Heart left ventricle (tissue), 16 donors: ENCODE results near the gene CNPY1. TPM values are rescaled to one million over a fixed set of nuclear protein-coding genes. Genes with fewer than 3 reads are reported as not detected.

Experiments
- ATAC-seq, 4 donors: fragments of 200-7000 bp; cut with Tn5 transposase; one replicate each; pipeline ENCODE4 v1.9.1; 2020 to 2022; ENCODE audit warnings: moderate library complexity in 4 of 4, mild to moderate bottlenecking in 3 of 4, moderate number of reproducible peaks in 1 of 4
- DNase-seq, 5 donors: peaks; one replicate each; pipeline ENCODE4 v3.0.0-alpha.2; 2020
- H3K27ac ChIP-seq, 12 donors: fragments of 200-600 bp; sonication (generic) in 4 of 12; one replicate each; pipeline versions ENCODE4 v1.5.0 to v1.8.0; 2016 to 2022; ENCODE audit warnings: mild to moderate bottlenecking in 2 of 12
- H3K27me3 ChIP-seq, 9 donors: fragments of 200-600 bp; sonication (generic) in 2 of 9; one replicate each; pipeline versions ENCODE4 v1.5.1 to v1.8.0; 2016 to 2022; ENCODE audit warnings: mild to moderate bottlenecking in 3 of 9
- H3K36me3 ChIP-seq, 9 donors: fragments of 200-600 bp; sonication (generic) in 2 of 9; one replicate each; pipeline versions ENCODE4 v1.5.0 to v1.8.0; 2018 to 2022; ENCODE audit warnings: mild to moderate bottlenecking in 2 of 9
- H3K4me1 ChIP-seq, 12 donors: fragments of 200-600 bp; sonication (generic) in 4 of 12; one replicate each; pipeline versions ENCODE4 v1.5.0 to v1.8.0; 2016 to 2022; ENCODE audit warnings: mild to moderate bottlenecking in 3 of 12
- H3K4me3 ChIP-seq, 12 donors: fragments of 200-600 bp; sonication (generic) in 4 of 12; one replicate each; pipeline versions ENCODE4 v1.5.0 to v1.8.0; 2017 to 2022; ENCODE audit warnings: mild to moderate bottlenecking in 9 of 12, moderate library complexity in 4 of 12
- H3K9me3 ChIP-seq, 12 donors: fragments of 200-600 bp; sonication (generic) in 4 of 12; one replicate each; pipeline versions ENCODE4 v1.5.0 to v1.8.0; 2016 to 2022; ENCODE audit warnings: mild to moderate bottlenecking in 1 of 12
- POLR2A ChIP-seq, 2 donors: fragments of 450-650 bp; IDR thresholded peaks; one replicate each; pipeline ENCODE4 v1.6.1; 2017; ENCODE audit warnings: antibody characterized with exemption in 2 of 2, mild to moderate bottlenecking in 2 of 2, moderate library complexity in 2 of 2
- WGBS, 4 donors: extraction: QIAGEN DNeasy Blood & Tissue Kit in 2 of 4; methylation state at CpG; one replicate each; pipeline versions ENCODE4 v1.1.5 to v1.1.7; 2013 to 2018; 5-methylcytosine and 5-hydroxymethylcytosine counted together
- intact Hi-C, 10 donors: fragments of 100-400 bp; cut with DNase I; formaldehyde crosslinking; loops; one replicate each; pipeline versions ENCODE4 v1.11.1 to v1.14.2; 2022
- polyA plus RNA-seq, 2 donors: library from polyadenylated mRNA; stranded (reverse); fragments of 200-250 nt; gene quantifications; one replicate each; pipeline ENCODE4 v1.2.3, GENCODE V29; 2013
- total RNA-seq, 9 donors: library from RNA; depleted of rRNA in 2 of 9; stranded (reverse); fragments of >200 nt in 2 of 9; fragmentation: NEBNext Ultra II Directional in 3 of 9; extraction: Animal tissue kit (Norgen Biotek cat#: 25700) in 3 of 9; gene quantifications; one replicate each; pipeline versions ENCODE4 v1.1.0 to v1.2.4, GENCODE V29; 2016 to 2023
- TF ChIP-seq, protein P1 (sequence below), 12 donors: fragments of 200-600 bp; sonication (generic) in 4 of 12; IDR thresholded peaks; one replicate each; pipeline versions ENCODE4 v1.5.0 to v1.8.0; 2018 to 2022; ENCODE audit warnings: antibody characterized with exemption in 12 of 12, mild to moderate bottlenecking in 5 of 12
- donor health status: ischemic (EF 13 %, LVEDD 7.1; RV severe dilation, severe dysfunction).
- donor health status: healthy with polysubstance abuse.
- donor health status: DM: no; HTN: yes; CAD: no.
- donor health status: DM: no; HTN: no; CAD: no.
- donor health status: ischemic (EF 25% LVEDD 6.9; RV normal size, moderate dysfunction).
- donor health status: ischemic (EF 25% LVEDD 5.7; RV mildly dilated, moderate dysfunction).
- donor health status: healthy.
- donor health status: DM: yes; HTN: yes; CAD: no.
- donor health status: ischemic (EF 35%, LVEDD 5.7; RV mildly dilated, moderate dysfunction).
- donor health status: nonischemic (EF 11% LVEDD 7.7; RV severe dilation, severe dysfunction).
- donor health status: DM: yes; HTN: yes; CAD: no.
- donor health status: PGD.
- donor health status: ischemic (EF 29% LVEDD 5.4; RV normal size, mild dysfunction).
- donor health status: nonischemic (EF 23%, LVEDD 6.1; RV moderate dilation, normal function).

The CNPY1 gene
- total and polyA plus RNA-seq, 11 donors, result not detected

DNA sequence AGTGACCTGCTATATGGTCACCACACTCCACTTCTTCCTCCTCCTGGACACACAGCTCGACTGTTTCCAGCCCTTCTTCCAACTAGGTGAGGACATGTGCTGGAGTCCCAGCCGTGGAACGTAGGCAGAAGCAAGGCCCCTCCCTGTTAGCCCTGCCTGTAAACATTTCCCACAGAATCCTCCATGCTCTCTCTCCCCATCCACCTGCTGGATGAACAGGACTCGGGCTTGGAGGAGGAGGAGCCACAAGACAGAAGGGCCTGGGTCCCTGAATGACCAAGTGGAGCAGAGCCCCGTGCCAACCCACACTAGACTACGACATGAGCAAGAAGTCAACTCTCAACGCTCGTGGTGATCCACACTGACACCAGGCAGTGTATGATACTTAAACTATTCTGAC lies 9.9 kb downstream of the CNPY1 start:
- DNase-seq (peak in 1 of 5 donors; percentile 11), ATAC-seq (no peak)
- intact Hi-C loops, result loop anchor here in 2 of 10 donors (10.0 kb wide), 2 partner anchors 152 to 612 kb away; no protein-coding TSS in a partner anchor
- H3K4me3 ChIP-seq, result no peak overlapping the region
- 70 to 76% (median 72%) methylated on average over 8 of the region's 8 CpGs for WGBS, 4 donors
- H3K4me1 ChIP-seq, result peaks cover 0 to 15% (median 9%) of the 10 kb centered on the region in 12 donors
- H3K27ac ChIP-seq, result no peak overlapping the region
- TF ChIP-seq, protein P1, sequence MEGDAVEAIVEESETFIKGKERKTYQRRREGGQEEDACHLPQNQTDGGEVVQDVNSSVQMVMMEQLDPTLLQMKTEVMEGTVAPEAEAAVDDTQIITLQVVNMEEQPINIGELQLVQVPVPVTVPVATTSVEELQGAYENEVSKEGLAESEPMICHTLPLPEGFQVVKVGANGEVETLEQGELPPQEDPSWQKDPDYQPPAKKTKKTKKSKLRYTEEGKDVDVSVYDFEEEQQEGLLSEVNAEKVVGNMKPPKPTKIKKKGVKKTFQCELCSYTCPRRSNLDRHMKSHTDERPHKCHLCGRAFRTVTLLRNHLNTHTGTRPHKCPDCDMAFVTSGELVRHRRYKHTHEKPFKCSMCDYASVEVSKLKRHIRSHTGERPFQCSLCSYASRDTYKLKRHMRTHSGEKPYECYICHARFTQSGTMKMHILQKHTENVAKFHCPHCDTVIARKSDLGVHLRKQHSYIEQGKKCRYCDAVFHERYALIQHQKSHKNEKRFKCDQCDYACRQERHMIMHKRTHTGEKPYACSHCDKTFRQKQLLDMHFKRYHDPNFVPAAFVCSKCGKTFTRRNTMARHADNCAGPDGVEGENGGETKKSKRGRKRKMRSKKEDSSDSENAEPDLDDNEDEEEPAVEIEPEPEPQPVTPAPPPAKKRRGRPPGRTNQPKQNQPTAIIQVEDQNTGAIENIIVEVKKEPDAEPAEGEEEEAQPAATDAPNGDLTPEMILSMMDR (IDR thresholded peaks at IDR 0.05), result no peak
- TF ChIP-seq POLR2A (IDR thresholded peaks at IDR 0.05), result no peak
- H3K27me3 ChIP-seq, result peaks cover 23 to 86% (median 41%) of the 10 kb centered on the region in 9 donors
- no peaks in the 10 kb centered on the region for H3K36me3 ChIP-seq
- no peaks in the 10 kb centered on the region for H3K9me3 ChIP-seq

DNA sequence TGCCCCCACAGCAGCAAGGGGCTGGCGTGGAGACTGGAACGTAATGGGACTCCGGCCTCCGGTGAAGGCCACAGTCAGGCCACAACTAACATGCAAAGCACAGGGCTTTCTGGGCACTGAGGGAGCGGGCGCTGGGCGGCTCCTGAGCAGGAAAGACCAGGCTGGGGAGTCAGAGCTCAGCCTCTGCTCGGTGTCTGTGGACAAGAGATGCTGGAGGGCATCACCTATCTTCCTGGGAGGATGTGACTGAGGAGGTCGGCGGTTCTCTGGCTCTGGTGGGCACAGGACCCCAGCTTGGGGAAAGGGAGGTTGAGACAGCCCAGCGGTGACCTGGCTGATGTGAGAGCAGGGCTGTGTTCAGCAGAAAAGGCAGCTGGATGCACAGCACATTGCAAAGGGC lies 11.7 kb downstream of the CNPY1 start:
- Histone ChIP-seq H3K4me3 (no peak overlapping the region), H3K36me3 (no peaks in the 10 kb centered on the region), H3K27ac (no peak overlapping the region), H3K27me3 (peaks cover 31 to 98% (median 57%) of the 10 kb centered on the region in 9 donors), H3K9me3 (no peaks in the 10 kb centered on the region), H3K4me1 (peaks cover 0 to 15% (median 9%) of the 10 kb centered on the region in 12 donors)
- intact Hi-C loops, result loop anchor here in 2 of 10 donors (5.0 to 10.0 kb wide), 3 partner anchors 150 to 610 kb away; no protein-coding TSS in a partner anchor
- no peak for ATAC-seq
- TF ChIP-seq POLR2A (IDR thresholded peaks at IDR 0.05), result no peak
- TF ChIP-seq, protein P1 (IDR thresholded peaks at IDR 0.05), result no peak
- DNase-seq, result no peak
- WGBS, 4 donors, result 68 to 83% (median 75%) methylated on average over 8 to 11 of the region's 11 CpGs

DNA sequence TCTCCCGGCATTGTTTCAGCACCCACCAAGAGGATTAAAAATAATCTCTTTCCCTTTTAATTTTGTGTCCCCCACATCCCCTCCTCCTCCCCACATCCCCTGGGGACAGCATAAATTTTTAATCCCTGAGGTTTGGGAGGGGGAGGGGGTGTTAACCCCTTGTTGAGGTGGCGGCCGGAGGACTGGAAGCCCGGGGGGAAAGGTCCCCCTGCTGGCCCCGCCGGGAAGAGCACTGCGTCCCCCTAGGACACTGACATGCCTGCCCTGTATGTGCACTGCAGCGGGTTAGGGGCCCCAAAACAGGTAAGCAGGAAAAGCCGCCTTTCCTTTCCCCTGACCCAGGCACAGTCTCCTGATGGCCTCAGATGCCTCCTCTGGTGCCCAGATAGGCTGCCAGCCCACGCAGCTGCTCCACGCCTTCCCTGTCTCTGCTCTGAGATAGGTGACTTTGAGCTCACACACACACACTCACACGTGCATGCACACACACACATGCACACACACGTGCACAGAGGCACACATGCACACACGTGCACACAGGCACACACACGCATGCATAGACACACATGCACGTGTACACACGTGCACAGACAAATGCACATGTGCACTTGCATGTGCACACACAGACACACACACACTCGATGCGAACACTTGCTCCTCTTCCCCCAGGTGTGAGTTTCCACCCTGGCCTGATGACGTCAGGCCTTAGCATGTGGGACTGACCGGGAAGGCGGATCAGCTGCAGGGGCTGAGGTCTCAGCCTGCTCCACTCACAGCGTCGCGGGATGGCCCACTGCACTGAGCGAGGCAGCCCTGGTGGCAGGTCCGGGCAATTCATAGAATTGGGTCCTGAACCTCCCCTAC lies 12.3 kb downstream of the CNPY1 start:
- ATAC-seq (peak in 3 of 4 donors; percentile 42 to 61 (median 59)), DNase-seq (no peak)
- TF ChIP-seq, protein P1 (IDR thresholded peaks at IDR 0.05), result peak; percentile 32 to 60 (median 44)
- TF ChIP-seq POLR2A (IDR thresholded peaks at IDR 0.05), result no peak
- Histone ChIP-seq H3K9me3 (no peaks in the 10 kb centered on the region), H3K4me1 (peaks cover 0 to 15% (median 9%) of the 10 kb centered on the region in 12 donors), H3K27ac (no peak overlapping the region), H3K4me3 (peak overlapping the region in 8 of 12 donors; percentile 12 to 36 (median 26)), H3K27me3 (peaks cover 34 to 98% (median 57%) of the 10 kb centered on the region in 9 donors), H3K36me3 (no peaks in the 10 kb centered on the region)
- intact Hi-C loops, result loop anchor here in 2 of 10 donors (5.0 to 10.0 kb wide), 3 partner anchors 149 to 609 kb away; no protein-coding TSS in a partner anchor
- 23 to 35% (median 27%) methylated on average over 19 to 27 of the region's 27 CpGs for WGBS, 4 donors
